Skin epidermis (tissue), 12 donors: ENCODE data around the gene FAM13C.
A peak's percentile ranks its signal among the peaks of the same experiment; 100 is the strongest.

Source experiments
- H3K27ac ChIP-seq, 21 experiments: fragments of 200-600 bp; sonication (generic) in 11 of 21; one replicate each; pipeline ENCODE4 v1.5.0; 2020; ENCODE audit warnings: mild to moderate bottlenecking in 3 of 21, inconsistent platforms in 2 of 21, moderate library complexity in 2 of 21
- H3K4me3 ChIP-seq, 7 experiments: fragments of 200-600 bp; sonication (generic) in 2 of 7; one replicate each; pipeline ENCODE4 v1.5.0; 2020; ENCODE audit warnings: inconsistent platforms in 2 of 7, mild to moderate bottlenecking in 2 of 7, moderate library complexity in 1 of 7

The FAM13C gene

DNA sequence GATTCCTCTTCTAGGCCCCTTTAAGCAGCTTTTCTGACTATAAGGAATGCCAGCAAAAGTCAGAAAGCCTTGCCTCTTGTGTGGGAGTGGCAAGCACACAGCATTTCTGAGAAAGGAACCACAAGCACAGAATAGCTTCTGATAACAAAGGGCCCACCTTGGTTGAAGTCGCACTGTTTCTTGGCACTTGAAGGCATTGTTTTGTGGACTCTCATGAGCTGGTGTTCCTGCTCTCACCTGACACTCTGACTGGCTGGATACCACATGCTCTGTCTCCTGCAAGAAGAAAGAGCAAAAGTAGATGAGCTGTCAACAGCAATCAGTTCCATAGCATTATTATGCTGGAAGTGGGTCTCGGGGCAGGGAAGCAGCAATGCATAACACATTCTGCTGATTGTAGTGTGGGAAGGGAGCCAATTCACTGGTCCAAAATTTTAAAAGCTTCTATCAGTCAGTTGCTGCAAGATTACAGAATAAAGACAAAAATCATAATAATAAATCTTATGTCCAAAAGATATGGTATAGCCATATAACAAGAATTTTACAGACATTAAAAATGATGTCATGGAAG, 38.4 kb downstream of the FAM13C start:
- H3K4me3 ChIP-seq: no peak overlapping the region
- no peak overlapping the region for H3K27ac ChIP-seq

DNA sequence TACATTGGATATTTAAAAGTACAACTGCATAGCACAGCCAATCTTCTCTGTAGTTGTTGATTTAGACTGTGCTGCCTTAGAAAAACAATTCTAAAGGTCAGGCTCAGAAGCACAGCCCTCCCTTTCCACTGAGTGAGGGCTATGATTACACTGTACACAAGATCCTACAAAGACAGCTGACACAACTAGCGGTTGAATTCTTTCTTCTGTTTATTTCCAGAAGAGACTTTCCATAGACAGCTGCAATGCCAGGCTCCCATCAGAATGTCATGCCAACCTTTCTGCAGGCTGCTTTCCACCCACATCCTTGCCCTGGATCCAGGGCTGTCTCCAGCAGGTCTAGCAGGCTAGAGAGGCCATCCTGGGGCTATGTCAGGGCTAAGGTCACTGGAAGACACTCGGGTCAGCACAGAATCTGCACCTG, 39.3 kb downstream of the FAM13C start:
- Histone ChIP-seq H3K27ac (no peak overlapping the region), H3K4me3 (no peak overlapping the region)

DNA sequence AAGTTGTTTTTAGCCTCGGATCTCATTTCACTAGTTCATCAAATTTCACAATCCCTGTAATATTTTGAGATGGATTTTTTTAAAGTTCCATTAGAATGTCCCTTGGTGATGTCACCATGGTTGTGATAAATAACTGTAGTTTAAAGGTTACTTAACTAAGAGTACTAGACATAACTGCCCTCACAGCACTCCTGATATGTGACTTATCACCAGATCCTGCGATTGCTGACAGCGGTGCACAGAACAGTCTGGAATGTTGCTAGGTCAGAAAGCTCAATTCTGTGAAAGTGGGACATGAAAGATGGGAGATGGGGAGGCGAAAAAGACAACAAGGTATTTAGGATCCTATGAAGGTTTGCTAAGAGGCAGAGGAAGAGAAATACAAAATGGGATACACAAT, 40.2 kb downstream of the FAM13C start:
- H3K27ac ChIP-seq: no peak overlapping the region

DNA sequence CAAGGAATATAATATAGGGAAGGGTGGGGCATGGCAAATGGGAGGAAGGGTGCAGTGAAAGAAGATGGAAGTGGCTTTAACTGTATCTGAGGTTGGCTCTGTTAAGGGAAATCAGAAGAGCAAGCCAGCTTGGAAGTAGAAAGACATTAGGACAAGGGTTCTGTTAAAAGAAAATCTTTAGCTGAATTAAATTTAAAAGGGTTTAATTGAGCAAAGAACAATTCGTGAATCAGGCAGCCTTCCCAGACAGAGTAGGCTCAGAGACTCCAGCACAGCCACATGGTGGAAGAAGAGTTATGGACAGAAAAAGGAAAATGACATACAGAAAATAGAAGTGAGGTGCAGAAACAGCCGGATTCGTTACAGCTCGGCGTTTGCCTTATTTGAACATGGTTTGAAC, 42.0 kb downstream of the FAM13C start:
- Histone ChIP-seq H3K4me3 (no peak overlapping the region), H3K27ac (peak overlapping the region in 1 of 21 experiments; percentile 12)

More for the DNA sequence above, 40.2 kb downstream of the FAM13C start:
- H3K4me3 ChIP-seq: no peak overlapping the region

DNA sequence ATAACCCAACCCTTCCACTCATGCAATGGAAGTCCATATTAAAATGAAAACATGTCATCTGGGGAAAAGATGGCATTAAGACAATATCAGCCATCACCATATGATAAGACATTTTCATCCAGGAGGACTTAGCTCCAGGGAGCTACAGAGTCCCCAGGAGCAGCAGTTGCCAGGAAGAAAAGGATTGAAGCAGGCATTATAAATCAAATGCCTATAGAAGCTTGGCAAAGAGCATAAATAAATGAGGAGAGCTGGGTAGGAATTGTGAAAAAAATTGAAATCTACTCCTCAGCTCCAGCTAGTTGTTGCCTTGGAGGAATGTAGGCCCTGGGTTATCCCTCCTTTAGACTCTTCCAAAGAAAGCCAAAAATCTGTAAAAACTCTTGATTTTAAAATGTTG, 42.5 kb downstream of the FAM13C start:
- no peak overlapping the region for H3K4me3 ChIP-seq
- H3K27ac ChIP-seq: peak overlapping the region in 3 of 21 experiments; percentile 3 to 43 (median 18)

DNA sequence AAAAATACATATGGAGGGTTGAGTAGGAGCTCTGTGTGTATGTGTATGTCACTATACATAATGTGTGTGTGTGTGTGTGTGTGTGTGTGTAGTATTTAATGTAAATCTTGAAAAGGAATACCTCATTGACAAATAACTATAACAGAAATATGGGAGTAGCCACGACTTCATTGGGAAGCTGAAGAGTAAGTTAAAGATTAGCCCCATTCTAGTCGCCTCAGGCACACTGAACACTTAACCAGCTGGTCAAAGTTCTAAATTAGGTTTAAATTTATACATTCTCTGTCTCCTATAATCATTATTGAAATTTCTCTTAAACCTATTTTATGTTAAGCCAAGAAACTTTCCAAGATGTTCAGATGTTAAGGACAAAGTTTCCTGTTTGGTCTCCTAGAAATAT, 45.3 kb downstream of the FAM13C start:
- peak overlapping the region in 1 of 21 experiments; percentile 29 for H3K27ac ChIP-seq

DNA sequence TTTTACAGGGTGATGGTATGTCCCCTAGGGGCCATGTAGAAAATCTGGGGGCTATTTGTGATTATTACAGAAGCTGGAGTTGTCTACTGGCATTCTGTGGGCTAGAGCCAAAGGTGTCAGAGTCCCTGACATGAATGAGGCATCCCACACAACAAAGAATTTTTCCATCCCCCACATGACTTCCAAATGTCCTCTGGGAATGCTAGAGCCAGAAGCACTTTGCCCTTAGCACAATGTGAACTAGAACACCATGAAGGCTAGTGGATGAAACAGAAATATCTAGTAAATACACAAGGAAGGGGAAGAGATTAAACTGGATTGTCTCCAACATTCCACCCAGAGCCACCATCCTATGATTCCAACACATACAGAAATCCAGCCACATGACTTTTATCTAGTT, 46.9 kb downstream of the FAM13C start:
- H3K4me3 ChIP-seq: no peak overlapping the region
- H3K27ac ChIP-seq: peak overlapping the region in 1 of 21 experiments; percentile 32

More for the DNA sequence above, 45.3 kb downstream of the FAM13C start:
- no peak overlapping the region for H3K4me3 ChIP-seq

DNA sequence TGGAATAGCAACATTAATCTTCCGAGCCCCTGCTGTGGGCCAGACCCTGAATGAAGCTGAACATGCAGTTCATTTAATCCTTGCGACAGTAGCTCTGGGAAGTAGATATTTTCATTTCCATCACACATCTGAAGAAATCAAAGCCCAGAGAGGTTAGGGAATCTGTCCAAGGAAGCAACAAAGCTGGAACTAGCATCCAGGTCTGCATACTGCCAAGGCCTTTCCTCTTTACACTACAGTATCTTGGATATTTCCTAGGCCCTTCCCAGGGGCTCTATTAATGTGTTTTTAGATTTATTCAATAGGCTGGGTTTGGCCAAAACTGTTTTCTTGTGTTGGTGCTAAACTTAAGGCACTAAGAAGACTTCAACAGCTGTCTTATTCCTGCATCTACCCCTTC, 48.1 kb downstream of the FAM13C start:
- Histone ChIP-seq H3K27ac (peak overlapping the region in 1 of 21 experiments; percentile 69), H3K4me3 (no peak overlapping the region)

DNA sequence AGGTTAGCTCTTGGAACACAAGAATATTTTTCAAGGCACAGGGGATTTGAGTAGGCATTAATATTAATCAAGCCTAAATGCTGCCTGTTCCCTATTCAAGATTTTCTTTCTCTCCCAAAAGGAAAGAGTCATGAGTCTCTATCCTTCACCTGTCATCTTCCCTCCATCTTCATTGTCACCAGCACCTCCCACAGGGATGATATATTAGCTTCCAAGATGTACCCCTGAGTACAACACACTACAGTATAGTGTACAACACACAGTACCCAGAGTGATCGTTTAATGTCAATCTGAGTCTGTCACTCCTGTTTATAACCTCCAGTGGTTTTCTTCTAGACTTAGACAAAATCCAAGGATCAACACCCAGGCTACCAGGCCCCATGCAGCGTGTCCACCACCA, 50.1 kb downstream of the FAM13C start:
- Histone ChIP-seq H3K4me3 (no peak overlapping the region), H3K27ac (peak overlapping the region in 1 of 21 experiments; percentile 42)

DNA sequence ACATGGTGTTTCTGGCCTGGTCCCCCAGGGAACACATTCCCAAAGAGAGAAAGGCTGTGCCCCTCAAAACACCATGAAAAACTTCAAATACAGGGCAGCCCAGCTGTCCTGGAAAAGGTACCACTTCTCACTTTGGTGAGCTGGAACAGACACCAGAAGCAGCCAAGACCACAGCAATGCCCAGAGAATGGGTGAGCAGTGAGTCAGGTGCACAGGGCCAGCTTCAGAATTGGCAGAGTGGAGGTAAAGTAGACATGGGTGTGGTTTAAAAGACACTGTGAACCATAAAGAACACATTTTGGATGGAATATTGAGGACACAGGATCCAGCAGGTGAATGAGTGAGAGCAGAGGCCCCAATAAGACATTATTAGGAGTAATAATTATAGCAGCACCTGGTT, 51.3 kb downstream of the FAM13C start:
- no peak overlapping the region for H3K4me3 ChIP-seq
- H3K27ac ChIP-seq: peak overlapping the region in 7 of 21 experiments; percentile 31 to 67 (median 59)

DNA sequence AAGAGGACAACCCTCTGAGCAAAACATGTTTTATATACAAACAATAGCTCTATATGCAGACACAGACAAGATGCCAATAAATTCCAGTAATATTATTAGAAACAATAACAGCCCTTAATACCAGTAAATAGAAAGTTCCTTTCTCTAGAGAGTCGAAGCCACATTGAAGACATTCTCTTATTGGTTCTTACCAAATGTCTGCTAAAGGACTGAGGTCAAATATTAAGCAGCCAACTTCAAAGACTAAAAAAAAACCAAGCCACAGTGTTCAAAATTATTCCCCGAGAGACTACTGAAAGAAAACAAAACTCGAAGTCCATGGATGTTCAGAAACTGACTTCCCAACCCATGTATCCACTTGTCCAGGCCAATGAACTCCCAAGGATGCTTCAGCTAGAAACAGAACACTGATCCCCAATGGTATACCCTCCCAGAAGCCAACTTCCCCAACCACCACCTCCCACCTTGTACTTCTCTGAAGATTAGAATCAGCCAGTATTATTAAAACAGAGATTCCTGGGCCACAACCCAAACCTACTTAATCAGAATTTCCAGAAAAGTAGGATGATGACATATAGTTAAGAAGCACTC, 51.9 kb downstream of the FAM13C start:
- H3K4me3 ChIP-seq: no peak overlapping the region
- peak overlapping the region in 8 of 21 experiments; percentile 31 to 68 (median 56) for H3K27ac ChIP-seq

DNA sequence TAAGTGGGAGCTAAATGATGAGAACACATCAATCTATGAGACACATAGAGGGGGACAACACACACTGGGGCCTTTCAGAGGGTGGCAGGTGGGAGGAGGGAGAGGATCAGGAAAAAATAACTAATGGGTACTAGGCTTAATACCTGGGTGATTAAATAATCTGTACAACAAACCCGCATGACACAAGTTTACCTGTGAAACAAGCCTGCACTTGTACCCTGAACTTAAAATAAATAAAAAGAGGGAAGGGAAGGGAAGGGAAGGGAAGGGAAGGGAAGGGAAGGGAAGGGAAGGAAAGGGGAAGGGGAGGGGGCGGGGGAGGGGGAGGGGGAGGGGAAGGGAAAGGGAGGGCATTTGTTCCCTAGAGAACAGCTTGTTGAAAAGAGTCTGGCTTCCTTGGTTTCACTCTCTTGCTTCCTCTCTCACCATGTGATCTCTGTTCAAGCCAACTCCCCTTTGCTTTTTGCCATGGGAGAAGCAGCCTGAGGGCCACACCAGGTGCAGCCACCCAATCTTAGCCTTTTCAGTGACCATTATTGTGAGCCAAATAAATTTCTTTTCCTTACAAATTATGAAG, 57.7 kb downstream of the FAM13C start:
- H3K27ac ChIP-seq: no peak overlapping the region
- H3K4me3 ChIP-seq: no peak overlapping the region

DNA sequence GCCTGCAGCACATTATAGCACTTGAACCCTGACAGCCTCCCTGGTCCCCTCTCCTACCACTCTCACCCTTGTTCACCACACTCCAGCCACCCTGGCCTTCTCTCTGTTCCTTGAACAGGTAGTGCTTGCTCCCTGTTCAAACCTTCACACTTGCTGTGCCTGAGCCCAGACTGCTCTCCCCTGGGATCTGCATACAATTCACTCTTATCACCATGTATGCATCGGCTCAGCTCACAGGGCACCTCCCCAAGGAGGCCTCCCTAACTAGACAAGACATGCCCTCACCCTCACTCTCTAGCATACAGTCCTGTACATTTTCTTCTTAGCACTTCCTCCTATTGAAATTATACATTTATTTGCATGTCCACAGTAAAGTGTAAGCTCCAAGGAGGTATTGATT, 59.3 kb downstream of the FAM13C start:
- H3K4me3 ChIP-seq: no peak overlapping the region
- peak overlapping the region in 1 of 21 experiments; percentile 12 for H3K27ac ChIP-seq

DNA sequence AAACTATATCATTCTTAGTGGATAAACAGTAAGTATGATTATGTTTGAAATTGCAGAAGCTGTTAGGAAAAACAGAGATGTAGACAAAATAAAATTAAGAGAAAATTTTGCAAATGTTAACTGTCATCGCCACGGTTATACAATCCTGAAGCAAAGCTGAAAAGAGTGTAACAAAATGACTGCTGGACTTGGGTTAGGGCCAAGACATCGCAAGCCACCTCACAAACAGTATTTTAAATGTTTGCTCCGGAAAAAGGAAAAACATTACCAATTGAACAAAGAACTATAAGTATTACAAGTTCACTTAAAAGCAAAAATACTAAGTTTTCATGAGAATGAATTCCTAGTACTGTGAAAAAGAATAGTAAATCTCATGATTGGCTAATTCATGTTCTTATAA, 60.0 kb downstream of the FAM13C start:
- Histone ChIP-seq H3K4me3 (no peak overlapping the region), H3K27ac (no peak overlapping the region)

DNA sequence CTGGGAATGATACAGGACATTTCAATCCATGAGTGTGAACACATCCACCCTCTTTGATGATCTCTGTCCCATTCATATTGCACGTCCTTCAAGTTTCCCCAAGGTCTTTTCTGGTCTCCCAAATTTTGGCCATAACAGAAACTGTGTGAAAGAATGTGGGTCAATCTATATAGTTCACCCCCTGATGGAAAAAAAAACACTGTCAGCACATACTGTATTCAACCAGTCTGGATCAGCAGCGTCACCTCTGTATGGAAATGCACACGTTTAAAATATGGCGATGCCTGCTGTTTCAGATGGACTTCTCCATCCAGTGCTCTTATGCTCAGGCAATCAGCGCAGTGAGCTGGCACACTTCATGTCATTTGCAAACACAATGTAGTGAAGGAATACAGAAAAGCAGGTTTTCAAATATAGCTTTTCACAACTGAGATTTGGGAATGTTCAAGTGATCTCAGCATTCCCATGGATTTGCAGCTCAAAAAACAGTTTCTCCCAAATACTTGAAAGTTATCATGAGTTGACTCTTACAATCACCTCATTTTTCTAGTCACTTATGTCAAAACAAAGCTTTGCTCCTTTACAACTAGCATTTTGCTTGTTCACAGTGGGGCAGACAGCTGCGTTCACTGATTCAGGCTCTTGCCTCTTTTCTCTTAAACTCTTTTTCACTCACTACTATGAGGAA, 61.1 kb downstream of the FAM13C start:
- Histone ChIP-seq H3K4me3 (no peak overlapping the region), H3K27ac (no peak overlapping the region)

DNA sequence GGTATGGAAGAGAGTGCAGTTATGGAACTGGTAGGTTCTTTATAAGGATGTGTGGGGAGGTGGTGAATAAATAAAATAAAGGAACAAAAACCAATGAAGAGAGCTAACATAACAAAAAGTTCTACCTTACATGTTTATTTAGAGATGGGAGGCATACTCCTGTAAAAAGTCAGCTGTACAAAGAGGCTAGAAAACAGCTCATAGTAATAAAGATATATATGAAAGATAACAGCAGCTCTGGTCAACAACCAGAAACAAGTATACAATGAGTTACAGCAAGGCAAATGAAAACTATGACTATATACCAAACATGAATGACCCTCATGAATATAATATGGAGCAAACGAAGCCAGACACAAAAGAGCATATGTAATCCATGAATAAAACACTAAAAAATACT, 62.0 kb downstream of the FAM13C start:
- no peak overlapping the region for H3K27ac ChIP-seq
- H3K4me3 ChIP-seq: no peak overlapping the region

DNA sequence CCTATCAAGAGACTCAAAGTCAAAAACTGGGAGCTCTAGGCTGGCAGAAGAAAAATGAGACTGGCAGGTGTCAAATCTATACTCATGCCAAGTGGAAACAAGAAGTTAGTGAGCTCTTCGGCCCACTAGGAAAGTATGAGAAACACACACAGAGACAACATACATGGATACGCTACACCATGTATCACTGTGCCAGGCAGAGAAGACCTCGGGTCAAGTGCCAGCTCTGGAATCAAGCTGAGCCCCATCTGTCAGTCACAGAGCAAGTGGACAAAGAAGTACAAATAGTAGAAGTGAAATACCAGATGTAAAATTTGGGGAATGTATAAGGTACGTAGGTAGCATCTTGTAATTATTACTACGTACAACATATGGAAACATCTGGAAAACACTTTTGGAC, 62.4 kb downstream of the FAM13C start:
- no peak overlapping the region for H3K27ac ChIP-seq
- H3K4me3 ChIP-seq: no peak overlapping the region

DNA sequence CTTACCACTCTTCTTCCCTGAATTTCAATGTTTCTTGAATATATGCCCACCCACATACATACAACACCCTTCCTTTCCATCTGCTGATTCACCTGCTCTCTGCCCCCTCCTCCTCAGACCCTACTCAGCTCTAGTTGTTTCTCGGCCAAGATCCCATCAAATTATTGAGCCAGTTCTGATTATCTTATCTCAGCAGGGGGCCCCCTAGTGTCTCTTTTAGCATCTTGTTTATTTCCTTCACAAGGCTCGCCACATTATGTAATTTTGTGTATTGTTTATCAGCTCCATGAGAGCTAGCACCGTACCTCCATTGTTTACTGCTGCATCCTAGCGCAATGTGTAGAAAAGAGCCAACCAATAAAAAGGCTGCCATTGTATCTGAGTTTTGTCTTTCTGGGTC, 71.9 kb downstream of the FAM13C start:
- no peak overlapping the region for H3K27ac ChIP-seq
- H3K4me3 ChIP-seq: no peak overlapping the region

DNA sequence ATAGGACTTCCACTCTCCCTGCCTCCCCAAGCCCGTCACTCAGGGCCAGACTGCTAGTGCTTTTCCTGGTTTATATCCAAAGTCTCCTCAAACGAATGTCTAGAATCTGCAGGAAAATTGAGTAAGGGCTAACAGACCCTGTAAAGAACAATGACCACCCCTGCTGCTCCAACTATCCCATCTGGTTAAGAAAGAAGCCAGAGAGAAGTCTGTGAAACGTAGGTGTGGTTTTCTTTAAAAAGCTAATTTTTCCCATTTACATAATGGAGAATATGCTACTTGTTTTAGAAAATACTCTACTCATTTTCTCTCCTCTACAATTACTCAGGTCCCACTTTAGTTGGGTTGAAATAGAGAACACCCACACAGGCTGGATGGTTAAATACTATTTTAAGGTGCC, 72.5 kb downstream of the FAM13C start:
- Histone ChIP-seq H3K27ac (no peak overlapping the region), H3K4me3 (no peak overlapping the region)

DNA sequence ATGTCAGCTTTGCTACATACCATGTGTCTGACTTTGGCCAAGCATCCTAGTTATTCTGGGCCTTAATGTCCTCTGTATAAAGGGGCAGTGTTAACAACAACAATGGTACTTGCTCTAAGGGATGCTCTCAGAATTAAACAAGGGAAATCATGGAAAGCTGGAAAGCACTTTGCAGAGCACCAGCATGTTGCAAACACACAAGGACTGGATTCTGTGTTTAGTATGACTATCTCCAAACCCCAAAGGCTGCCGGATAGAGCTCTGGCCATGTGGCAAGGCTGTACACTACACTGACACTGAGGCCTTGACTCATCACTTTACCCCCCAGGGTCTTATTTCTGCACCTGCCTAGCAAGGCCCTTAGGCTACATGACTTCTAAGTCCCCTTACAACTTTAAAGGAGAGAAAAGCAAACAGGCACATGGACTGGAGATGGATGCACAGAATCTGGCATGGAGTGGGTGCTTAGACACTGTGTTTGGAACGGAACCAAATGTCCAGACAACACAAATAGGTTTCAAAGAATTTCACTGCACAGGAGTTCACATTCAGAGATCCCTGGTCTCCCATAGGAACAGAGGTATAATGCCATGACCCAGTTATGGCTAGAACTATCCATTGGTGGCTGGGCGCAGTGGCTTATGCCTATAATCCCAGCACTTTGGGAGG, 74.6 kb downstream of the FAM13C start:
- Histone ChIP-seq H3K27ac (no peak overlapping the region), H3K4me3 (no peak overlapping the region)
